Measurements from ENCODE around the gene ANXA6. TPM values are rescaled to one million over a fixed set of nuclear protein-coding genes. Genes with fewer than 3 reads are reported as not detected.

ANXA6 gene
- total RNA-seq, 1 experiment from 2014 or later = 98.7 TPM

GRCh38 chr5:151110122-151110681 lies 47.4 kb downstream of the ANXA6 start:
- no peak for DNase-seq
- no peaks in the 10 kb centered on the region for H3K9me3 ChIP-seq (ENCODE audit: control insufficient read depth, low read depth, low read length)

More at GRCh38 chr5:151110122-151110681, 47.4 kb downstream of the ANXA6 start:
- peaks cover 12 to 37% (median 19%) of the 10 kb centered on the region in 3 experiments; a peak in 6 of 7 replicates for H3K36me3 Mint-ChIP-seq (ENCODE audit: insufficient read depth in 1 of 3, low read depth in 3 of 3)
- Histone ChIP-seq H2BK5ac (ENCODE audit: insufficient read length, low read length) (no peak overlapping the region), H3K23ac (ENCODE audit: insufficient read length, low read depth, low read length) (no peak overlapping the region), H4K91ac (ENCODE audit: insufficient read length, low read depth, low read length) (no peak overlapping the region), H3K14ac (ENCODE audit: insufficient read depth, low read length) (no peak overlapping the region), H3K4ac (ENCODE audit: low read depth, low read length) (no peak overlapping the region), H2AFZ (ENCODE audit: low read length) (no peak overlapping the region), H3K4me1 (ENCODE audit: insufficient read depth, low read length) (no peaks in the 10 kb centered on the region), H4K8ac (replicated peaks; ENCODE audit: insufficient read length, low read depth, low read length) (no peak overlapping the region), H3K4me2 (ENCODE audit: insufficient read depth, insufficient read length, low read length) (no peak overlapping the region), H3T11ph (ENCODE audit: low read length) (no peak overlapping the region), H2AK5ac (ENCODE audit: insufficient read length, low read length) (no peak overlapping the region), H4K5ac (ENCODE audit: insufficient read length, low read depth, low read length) (no peak overlapping the region), H4K20me1 (ENCODE audit: control insufficient read depth, insufficient read depth, insufficient read length) (no peaks in the 10 kb centered on the region), H2BK120ac (ENCODE audit: low read depth, low read length, poor library complexity, severe bottlenecking) (no peak overlapping the region), H2BK12ac (ENCODE audit: insufficient read length, low read depth, low read length) (no peak overlapping the region), H3K27ac (ENCODE audit: insufficient read length, low read depth, low read length) (no peak overlapping the region), H3K56ac (ENCODE audit: insufficient read length, low read depth, low read length) (no peak overlapping the region), H3K23me2 (ENCODE audit: insufficient read length, low read depth, low read length, poor library complexity, severe bottlenecking) (no peaks in the 10 kb centered on the region), H3K18ac (ENCODE audit: insufficient read length, low read depth, low read length) (no peak overlapping the region), H3K79me1 (ENCODE audit: insufficient read depth, low read depth, low read length, poor library complexity, severe bottlenecking) (no peaks in the 10 kb centered on the region), H3K9ac (ENCODE audit: extremely low read depth, insufficient read length, low read length) (no peak overlapping the region), H3K27me3 (ENCODE audit: insufficient read depth, low read length) (no peaks in the 10 kb centered on the region), H3K79me2 (ENCODE audit: insufficient read depth, low read length) (no peaks in the 10 kb centered on the region), H2BK15ac (ENCODE audit: low read depth, low read length) (no peak overlapping the region), H2BK20ac (ENCODE audit: low read depth, low read length, poor library complexity, severe bottlenecking) (no peak overlapping the region)
- no peak overlapping the region for H3K4me3 Mint-ChIP-seq
- no peak for TF ChIP-seq CTCF (conservative IDR thresholded peaks at IDR 0.05)
- no CpG with 5 or more reads among the region's 11 CpGs for WGBS (ENCODE audit: extremely low coverage, insufficient read length, low lambda C conversion rate)
- no peaks in the 10 kb centered on the region for H3K27me3 Mint-ChIP-seq (ENCODE audit: low read depth)
- H3K4me1 Mint-ChIP-seq = no peaks in the 10 kb centered on the region
- no peaks in the 10 kb centered on the region for H3K9me3 Mint-ChIP-seq
- peak overlapping the region in 1 of 3 experiments; percentile 66; a peak in 2 of 7 replicates for H3K27ac Mint-ChIP-seq
